Amniotic stem cell (primary cell): ENCODE results near the gene FAM90A1.
"Not testable (repeated sequence)": the region's sequence is repeated elsewhere in the genome, so short reads cannot be mapped to it uniquely, and the experiment has no call there.

ENCODE experiments used
- DNase-seq: peaks from one replicate; lab custom pipeline; 2025; lab: John Stamatoyannopoulos, UW

Gene FAM90A1, protein sequence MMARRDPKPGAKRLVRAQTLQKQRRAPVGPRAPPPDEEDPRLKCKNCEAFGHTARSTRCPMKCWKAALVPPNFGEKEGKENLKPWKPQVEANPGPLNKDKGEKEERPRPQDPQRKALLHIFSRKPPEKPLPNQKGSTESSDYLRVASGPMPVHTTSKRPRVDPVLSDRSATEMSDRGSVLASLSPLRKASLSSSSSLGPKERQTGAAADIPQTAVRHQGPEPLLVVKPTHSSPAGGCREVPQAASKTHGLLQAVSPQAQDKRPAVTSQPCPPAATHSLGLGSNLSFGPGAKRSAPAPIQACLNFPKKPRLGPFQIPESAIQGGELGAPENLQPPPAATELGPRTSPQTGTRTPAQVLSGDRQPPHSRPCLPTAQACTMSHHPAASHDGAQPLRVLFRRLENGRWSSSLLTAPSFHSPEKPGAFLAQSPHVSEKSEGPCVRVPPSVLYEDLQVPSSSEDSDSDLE

GRCh38 chr12:8226992-8227731 lies at the start of gene FAM90A1:
Gene FAM90A1, minus strand, starts transcription at chr12:8227618. Its CDS starts 2,786 bp downstream, at chr12:8224832.
- DNase-seq = not testable (repeated sequence)

- not testable (repeated sequence) for DNase-seq
These were observed 49.0 kb upstream of the FAM90A1 start for GRCh38 chr12:8276397-8276796.

DNA sequence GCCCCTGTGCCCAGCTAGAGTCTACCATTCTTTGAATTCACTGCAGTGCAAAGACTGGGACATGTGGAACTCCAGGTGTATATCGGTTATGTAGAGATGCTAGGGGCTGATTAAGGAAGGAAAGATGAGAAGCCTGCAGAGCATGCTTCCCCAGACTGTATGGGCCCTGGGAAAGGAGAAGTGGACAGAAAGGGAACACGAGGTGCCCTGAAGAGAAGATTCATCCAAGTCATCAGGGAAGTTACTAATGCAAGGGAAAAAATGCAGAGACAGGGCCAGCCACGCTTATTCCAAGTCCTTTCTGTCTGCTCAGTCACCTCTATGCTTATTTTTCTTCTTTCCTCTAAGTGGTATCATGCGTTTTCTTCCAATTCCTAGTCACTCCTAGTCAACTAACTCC lies 39.3 kb upstream of the FAM90A1 start:
- not testable (repeated sequence) for DNase-seq

DNA sequence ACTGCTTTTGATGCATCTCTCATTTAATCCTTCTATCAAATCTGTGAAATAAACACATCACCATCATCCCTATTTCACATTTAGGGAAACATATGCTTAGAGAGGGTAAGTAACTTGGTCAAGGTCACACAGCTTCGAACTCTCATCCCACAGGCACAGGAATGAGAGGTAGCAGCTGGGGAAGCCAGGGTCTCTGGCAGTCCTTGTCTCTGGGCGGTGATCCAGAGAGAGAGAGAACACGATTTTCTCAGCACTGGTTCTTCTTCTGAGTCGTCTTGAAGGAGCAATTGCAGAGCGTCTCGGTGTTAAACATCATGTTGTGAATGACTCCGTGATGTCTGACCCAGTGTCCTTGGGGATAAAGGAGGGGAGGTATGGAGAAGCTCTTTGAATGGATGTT lies 36.8 kb upstream of the FAM90A1 start:
- DNase-seq = not testable (repeated sequence)

GRCh38 chr12:8261111-8261554 lies 33.7 kb upstream of the FAM90A1 start:
- not testable (repeated sequence) for DNase-seq

- not testable (repeated sequence) for DNase-seq
These were observed 28.9 kb upstream of the FAM90A1 start for GRCh38 chr12:8256356-8256755.

DNA sequence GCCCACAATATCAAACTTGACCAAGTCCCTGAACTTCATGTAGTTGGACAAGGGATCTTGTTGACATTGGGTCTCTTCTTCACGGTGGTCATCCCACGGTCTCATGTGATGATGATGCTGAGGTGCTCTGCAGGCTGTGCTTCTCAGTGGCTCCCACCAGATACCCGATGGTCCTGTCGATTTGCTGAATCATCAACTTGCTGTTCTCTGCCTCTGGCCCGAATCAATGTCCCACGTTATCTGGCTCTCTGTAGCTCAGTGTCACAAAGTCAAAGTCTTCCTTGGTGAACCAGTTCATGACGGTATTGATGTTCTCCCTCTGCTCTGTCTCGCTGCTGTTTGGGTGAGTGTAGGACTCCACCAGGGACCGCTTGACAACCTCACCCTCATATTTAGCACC lies 27.3 kb upstream of the FAM90A1 start:
- DNase-seq = not testable (repeated sequence)

DNA sequence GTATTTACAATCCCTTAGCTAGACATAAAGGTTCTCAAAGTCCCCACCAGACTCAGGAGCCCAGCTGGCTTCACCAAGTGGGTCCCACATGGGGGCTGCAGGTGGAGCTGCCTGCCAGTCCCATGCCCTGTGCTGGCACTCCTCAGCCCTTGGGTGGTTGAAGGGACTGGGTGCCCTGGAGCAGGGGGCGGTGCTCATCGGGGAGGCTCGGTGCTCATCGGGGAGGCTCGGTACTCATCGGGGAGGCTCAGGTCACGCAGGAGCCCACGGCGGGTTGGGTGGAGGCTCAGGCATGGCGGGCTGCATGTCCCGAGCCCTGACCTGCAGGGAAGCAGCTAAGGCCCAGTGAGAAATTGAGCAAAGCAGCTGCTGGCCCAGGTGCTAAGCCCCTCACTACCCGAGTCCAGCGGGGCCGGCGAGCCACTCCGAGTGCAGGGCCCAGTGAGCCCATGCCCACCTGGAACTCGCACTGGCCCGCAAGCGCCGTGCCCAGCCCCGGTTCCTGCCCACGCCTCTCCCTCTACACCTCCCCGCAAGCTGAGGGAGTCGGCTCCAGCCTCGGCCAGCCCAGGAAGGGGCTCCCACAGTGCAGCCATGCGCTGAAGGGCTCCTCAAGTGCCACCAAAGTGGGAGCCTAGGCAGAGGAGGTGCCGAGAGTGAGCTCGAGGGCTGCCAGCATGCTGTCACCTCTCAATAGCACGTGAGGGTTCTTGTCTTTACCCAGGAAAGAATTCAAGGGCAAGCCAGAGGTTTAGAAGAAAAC lies 24.8 kb upstream of the FAM90A1 start:
- DNase-seq = not testable (repeated sequence)

GRCh38 chr12:8251616-8252015 lies 24.2 kb upstream of the FAM90A1 start:
- not testable (repeated sequence) for DNase-seq

DNA sequence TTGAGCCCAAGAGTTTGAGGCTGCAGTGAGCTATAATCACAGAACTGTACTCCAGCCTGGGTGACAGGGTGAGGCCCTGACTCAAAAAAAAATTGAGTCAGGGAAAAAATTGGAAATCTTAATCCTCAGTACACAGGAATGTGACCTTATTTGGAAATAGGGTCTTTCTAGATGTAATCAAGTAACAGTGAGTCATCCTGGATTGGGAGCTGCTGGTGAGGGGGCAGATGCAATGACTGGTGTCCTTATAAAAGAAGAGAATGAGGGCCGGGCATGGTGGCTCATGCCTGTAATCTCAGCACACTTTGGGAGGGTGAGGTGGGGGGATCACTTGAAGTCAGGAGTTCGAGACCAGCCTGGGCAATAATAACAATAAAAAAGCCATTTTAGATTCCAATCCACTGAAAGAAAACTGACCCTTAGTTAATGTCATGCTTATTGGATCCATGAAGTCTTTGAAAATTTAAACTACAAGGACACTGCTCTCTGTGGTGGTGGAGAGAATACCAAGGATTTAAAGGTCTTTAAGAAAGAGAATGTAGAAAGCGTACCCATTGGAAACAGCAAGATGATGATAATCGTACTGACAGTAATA lies 19.6 kb upstream of the FAM90A1 start:
- DNase-seq = peak; percentile 9

- DNase-seq = not testable (repeated sequence)
These were observed 16.3 kb upstream of the FAM90A1 start for GRCh38 chr12:8243682-8244161.

- DNase-seq = peak; percentile 82
These were observed 15.7 kb upstream of the FAM90A1 start for GRCh38 chr12:8242880-8243681.

DNA sequence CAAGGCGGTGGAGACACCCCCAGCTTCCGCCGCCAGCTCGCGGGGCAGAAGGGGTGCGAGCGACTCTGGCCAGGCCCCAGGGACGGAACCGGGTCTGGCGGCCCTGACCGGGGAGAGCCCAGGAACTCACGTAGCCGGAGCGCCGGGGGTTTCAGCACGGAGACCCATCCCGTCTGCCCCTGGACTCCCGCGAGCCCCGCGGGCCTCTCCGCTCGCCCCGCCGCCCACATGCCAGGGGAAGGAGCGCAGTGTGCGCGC lies 15.1 kb upstream of the FAM90A1 start:
- DNase-seq = not testable (repeated sequence)

DNA sequence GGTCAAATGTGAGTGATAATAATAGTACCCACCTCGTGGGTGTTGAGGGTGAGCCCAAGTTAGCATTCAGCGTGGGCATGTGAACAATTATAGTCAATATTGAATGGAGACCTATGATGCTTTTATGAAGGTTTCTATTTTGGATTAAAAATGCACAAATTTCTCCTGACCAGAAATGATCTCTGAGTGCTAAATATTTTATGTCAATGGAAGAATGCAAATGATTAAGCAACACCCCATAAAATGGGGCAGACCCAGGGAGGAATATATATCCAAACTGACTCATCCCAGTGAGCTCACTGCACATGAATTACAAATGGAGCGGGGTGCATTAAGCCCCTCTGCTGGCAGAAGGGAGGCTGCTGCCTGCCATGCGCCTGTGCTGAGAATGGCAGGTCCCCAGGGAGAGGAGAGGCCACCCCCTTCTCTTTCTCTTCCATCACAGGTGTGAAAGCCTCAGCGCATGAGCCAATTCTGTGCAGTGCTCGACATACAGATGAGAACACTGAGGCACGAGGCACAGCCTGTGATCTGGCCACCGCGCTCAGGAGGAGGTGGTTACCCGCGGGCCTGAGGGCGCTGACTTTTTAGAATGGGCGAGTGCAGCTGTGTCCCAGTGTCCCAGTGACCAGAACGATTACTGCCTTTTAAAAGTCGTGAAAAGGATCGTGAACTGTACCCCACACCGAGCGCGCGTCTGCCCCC lies 14.7 kb upstream of the FAM90A1 start:
- DNase-seq = not testable (repeated sequence)

GRCh38 chr12:8240340-8241114 lies 13.1 kb upstream of the FAM90A1 start:
- DNase-seq = not testable (repeated sequence)

GRCh38 chr12:8237031-8237430 lies 9.6 kb upstream of the FAM90A1 start:
- not testable (repeated sequence) for DNase-seq

DNA sequence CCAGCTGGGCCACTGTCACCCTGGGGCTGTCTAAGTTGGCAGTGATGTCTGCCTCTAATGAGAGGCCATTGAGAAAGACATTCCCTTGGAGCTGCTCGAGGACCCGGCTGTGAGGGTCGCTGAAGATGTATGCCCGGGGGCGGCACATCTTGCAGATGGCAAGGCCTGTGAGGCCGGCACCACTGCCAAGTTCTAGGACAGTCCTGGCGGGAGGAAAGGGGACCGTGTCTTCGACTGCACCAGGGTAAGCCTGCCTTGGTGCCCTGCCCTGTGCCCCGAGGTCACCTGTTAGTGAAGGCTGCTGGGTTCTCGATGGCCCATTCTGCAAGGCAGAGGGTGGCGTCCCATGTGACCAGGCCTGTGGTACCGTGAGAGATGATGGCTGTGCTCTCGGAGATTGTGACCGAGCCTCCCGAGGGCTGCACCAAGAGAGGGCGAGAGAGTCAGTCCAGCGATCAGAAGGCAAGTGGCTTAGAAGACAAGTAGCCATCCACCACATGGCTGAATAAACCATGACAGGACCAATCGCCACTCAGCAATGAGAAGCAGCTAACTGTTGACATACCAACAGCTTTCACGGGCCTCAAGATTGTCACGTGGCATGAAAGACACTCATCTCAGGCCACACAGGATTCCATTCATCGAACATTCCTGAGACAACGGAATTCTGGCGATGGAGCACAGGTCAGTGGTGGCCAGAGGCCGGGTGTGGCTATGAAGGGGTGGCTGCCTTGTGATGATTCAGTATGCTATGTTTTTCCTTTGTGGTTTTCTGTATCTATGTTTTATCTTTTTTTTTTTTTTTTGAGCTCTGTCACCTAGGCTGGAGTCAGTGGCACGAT lies 8.1 kb upstream of the FAM90A1 start:
- not testable (repeated sequence) for DNase-seq

DNA sequence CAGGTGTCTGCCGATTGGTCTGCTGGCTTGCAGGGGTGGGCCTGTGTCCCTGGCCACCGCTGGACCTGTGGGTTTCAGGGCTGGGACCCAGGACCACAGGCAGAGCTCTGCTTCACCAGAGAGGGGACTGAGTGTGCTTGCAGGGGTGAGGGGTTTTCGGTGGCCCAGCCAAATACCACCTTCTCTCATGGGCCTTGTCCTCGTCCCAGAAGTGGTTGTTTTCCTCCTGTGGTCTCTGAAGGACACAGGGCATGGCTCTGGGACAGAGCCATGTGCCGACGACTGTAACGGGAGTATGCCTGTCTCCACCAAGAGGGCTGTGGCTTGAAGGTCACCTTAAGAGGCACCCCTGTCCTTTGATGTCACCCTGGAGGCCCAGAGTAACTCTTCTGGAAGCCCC lies 7.3 kb upstream of the FAM90A1 start:
- DNase-seq = not testable (repeated sequence)
